Ishikawa (cell line): Measurements from ENCODE around the gene NUP43.

Experiments used
- CEBPB ChIP-seq: IDR thresholded peaks from 2 replicates; pipeline ENCODE4 v1.6.1; 2012
- CREB1 ChIP-seq: IDR thresholded peaks from 2 replicates; pipeline ENCODE4 v1.6.1; 2012; ENCODE audit warnings: low read depth
- EGR1 ChIP-seq: IDR thresholded peaks from 2 replicates; pipeline ENCODE4 v1.6.1; 2012
- EP300 ChIP-seq: IDR thresholded peaks from 2 replicates; pipeline ENCODE4 v1.6.1; 2012; ENCODE audit warnings: borderline replicate concordance
- FOXM1 ChIP-seq: IDR thresholded peaks from 2 replicates; pipeline ENCODE4 v1.6.1; 2012; ENCODE audit warnings: low read depth, borderline replicate concordance
- MAX ChIP-seq: IDR thresholded peaks from 2 replicates; pipeline ENCODE4 v1.6.1; 2012
- NFIC ChIP-seq: IDR thresholded peaks from 2 replicates; pipeline ENCODE4 v1.6.1; 2012
- RAD21 ChIP-seq: IDR thresholded peaks from 2 replicates; pipeline ENCODE4 v1.6.1; 2012; ENCODE audit warnings: low read depth
- REST ChIP-seq: IDR thresholded peaks from 2 replicates; pipeline ENCODE4 v1.6.1; 2012; ENCODE audit warnings: low read depth, mild to moderate bottlenecking
- TAF1 ChIP-seq: IDR thresholded peaks from 2 replicates; pipeline ENCODE4 v1.6.1; 2012; ENCODE audit warnings: low read depth, mild to moderate bottlenecking
- TCF12 ChIP-seq: IDR thresholded peaks from 2 replicates; pipeline ENCODE4 v1.6.1; 2012; ENCODE audit warnings: low read depth
- TEAD4 ChIP-seq: IDR thresholded peaks from 2 replicates; pipeline ENCODE4 v1.6.1; 2012
- USF1 ChIP-seq: IDR thresholded peaks from 2 replicates; pipeline ENCODE4 v1.6.1; 2012
- YY1 ChIP-seq: IDR thresholded peaks from 2 replicates; pipeline ENCODE4 v1.6.1; 2012; ENCODE audit warnings: low read depth
- ZBTB7A ChIP-seq: IDR thresholded peaks from 2 replicates; pipeline ENCODE4 v1.6.1; 2012; ENCODE audit warnings: low read depth

Gene NUP43

GRCh38 chr6:149699150-149699549 lies 47.2 kb downstream of the NUP43 start:
- TF ChIP-seq RAD21 = no peak
- no peak for TF ChIP-seq MAX
- no peak for TF ChIP-seq FOXM1
- TF ChIP-seq TEAD4 = no peak
- no peak for TF ChIP-seq EP300
- no peak for TF ChIP-seq TCF12
- no peak for TF ChIP-seq NFIC
- no peak for TF ChIP-seq USF1
- no peak for TF ChIP-seq TAF1
- no peak for TF ChIP-seq REST
- TF ChIP-seq ZBTB7A = no peak

- TF ChIP-seq REST (no peak), EGR1 (no peak), USF1 (no peak), ZBTB7A (no peak), MAX (no peak), RAD21 (no peak), FOXM1 (no peak), NFIC (no peak), CREB1 (no peak), TEAD4 (no peak), TCF12 (no peak), YY1 (no peak), TAF1 (no peak), EP300 (no peak), CEBPB (no peak)
Observed at GRCh38 chr6:149698175-149698574, 48.2 kb downstream of the NUP43 start.

GRCh38 chr6:149696901-149697300 lies 49.4 kb downstream of the NUP43 start:
- no peak for TF ChIP-seq ZBTB7A
- no peak for TF ChIP-seq EGR1
- no peak for TF ChIP-seq MAX
- TF ChIP-seq REST = no peak
- no peak for TF ChIP-seq TCF12

- no peak for TF ChIP-seq EGR1
- TF ChIP-seq REST = no peak
- no peak for TF ChIP-seq TCF12
- TF ChIP-seq TEAD4 = no peak
- TF ChIP-seq CREB1 = no peak
- no peak for TF ChIP-seq MAX
- TF ChIP-seq FOXM1 = no peak
- no peak for TF ChIP-seq RAD21
- no peak for TF ChIP-seq EP300
- no peak for TF ChIP-seq CEBPB
- no peak for TF ChIP-seq YY1
Observed at GRCh38 chr6:149694921-149695320, 51.4 kb downstream of the NUP43 start.
